NCI-H2081 treated with DMSO at 0.1 percent for 48 hours (cell line): ENCODE results near the gene KLF12.

Experiments used
- DNase-seq: peaks from one replicate; lab custom pipeline; 2025; lab: John Stamatoyannopoulos, UW

KLF12 gene

GRCh38 chr13:74103970-74104555 lies 30.1 kb downstream of the KLF12 start:
- no peak for DNase-seq

- DNase-seq: no peak
These were observed 31.0 kb downstream of the KLF12 start for GRCh38 chr13:74103196-74103595.

DNA sequence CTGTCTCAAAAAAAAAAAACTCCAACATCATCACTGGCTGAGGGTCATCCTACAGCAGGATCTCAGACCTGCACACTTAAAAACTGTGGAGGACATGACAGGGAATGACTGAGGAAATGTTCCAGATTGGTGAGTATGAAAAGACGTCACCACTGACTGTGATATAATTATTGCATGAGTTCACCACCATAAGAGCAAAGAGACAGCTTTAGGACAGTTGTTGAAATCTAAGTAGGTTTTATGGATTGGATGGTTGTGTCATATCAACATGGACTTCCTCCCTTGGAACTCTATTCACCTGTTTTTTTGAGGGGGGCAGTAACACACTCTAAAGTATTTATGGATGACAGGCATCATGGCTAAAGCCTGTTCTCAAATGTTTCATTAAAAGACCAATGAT lies 31.5 kb downstream of the KLF12 start:
- no peak for DNase-seq

DNA sequence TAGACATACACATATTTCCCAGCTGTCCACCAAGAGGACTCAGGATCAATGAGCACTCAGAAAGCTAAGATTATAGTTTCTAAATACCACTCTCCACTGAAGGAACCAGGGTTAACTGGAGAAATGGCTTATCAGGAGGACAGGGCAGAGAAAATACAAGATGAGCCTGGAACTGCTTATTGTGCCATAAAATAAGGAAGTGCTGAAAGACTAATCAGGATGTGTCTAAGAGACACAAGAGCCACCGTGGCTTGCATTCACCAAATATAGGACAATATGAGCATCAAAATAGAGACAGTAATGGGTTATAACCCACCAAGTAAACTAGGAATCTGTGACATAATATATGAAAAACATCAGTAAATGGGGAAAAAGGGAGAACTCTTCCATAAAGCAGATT lies 32.8 kb downstream of the KLF12 start:
- DNase-seq: no peak

GRCh38 chr13:74098077-74098476 lies 36.1 kb downstream of the KLF12 start:
- DNase-seq: no peak

DNA sequence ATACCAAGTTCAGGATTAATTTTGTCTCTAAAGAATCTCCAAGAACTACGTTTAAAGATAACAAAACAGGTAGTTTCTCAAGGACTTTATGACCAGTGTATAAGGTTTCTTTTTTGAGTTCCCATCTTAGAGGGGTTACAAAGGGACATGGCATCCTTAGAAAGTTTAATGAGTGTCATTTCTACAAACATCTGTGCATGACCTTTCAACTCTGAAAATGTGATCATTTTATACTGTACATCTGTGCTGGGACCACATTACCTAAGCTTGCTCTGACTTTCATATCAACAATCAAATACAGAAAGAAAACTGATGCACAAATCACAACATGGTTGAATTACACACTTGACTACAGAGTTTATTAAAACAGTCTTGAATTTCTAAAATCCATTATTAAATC lies 37.1 kb downstream of the KLF12 start:
- DNase-seq: no peak

DNA sequence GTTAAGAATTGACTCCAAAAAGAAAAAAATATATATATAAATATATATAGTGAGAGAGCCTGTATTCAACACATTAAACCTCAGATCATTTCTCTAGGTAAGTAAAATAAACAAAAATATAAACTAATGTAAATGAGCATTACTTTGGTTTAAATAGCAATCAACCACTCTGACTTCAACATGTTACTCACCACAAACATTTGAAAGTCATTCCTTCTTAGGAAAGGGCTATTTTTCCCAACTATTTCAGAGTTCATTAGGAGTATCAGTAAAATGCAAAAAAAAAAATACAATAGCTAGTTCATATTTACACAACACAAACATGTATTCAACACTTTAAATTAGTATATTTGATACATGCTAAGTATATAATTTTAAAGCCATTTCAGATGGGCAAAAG lies 40.5 kb downstream of the KLF12 start:
- no peak for DNase-seq

- no peak for DNase-seq
These were observed 41.5 kb downstream of the KLF12 start for GRCh38 chr13:74092711-74093110.

DNA sequence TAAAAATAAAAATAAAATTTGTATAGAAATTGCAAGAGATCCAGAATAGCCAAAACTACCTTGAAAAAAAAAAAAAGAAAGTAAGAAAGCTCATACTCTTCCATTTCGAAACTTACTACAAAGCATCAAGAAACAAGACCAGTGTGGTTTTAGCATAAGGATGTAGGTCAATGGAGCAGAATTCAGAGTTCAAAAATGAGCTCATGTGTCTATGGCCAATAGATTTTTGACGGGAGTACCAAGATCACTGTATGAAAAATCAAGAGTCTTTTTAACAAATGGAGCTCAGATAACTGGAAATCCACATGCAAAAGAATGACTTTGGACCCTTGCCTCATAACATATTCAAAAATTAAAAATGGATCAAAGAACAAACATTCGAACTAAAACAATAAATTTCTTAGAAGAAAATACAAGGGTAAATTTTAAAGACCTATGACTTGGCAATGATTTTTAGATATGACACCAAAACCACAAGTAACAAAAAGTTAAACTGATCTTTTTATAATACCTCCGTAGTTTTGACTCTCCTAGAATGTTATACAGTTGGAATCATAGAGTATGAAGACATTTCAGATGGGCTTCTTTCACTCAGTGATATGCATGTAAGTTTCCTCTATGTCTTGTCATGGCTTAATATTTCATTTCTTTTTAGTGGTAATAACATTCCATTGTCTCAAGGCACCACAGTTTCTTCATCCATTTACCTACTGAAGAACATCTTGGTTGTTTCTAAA lies 43.2 kb downstream of the KLF12 start:
- no peak for DNase-seq

GRCh38 chr13:74090397-74090796 lies 43.8 kb downstream of the KLF12 start:
- DNase-seq: no peak

DNA sequence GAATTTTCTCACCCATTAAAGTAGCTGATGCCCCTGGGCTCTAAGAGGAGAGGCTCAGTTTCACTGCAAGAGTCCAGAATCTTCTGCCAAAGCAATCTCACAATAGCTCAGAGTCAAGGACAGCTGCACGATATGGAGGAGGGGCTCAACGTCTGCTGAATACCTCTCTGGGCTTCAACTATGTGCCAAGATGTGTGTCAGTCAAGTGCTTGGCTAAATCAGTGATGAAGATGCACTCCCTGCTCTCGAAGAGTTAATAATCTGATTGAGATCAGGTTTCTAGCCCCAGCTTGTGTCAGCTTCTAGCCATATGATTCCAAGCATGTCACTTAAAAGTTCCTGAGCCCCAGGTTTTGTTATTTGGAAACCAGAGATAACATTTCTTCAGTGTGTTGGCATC lies 46.8 kb downstream of the KLF12 start:
- no peak for DNase-seq
